Heart left ventricle (tissue), 13 donors: ENCODE results near the gene APOE.

ENCODE experiments used
- POLR2A ChIP-seq, 2 donors: fragments of 450-650 bp; IDR thresholded peaks; one replicate each; pipeline ENCODE4 v1.6.1; 2017; ENCODE audit warnings: antibody characterized with exemption in 2 of 2, mild to moderate bottlenecking in 2 of 2, moderate library complexity in 2 of 2
- TF ChIP-seq, protein P1 (sequence below), 12 donors: fragments of 200-600 bp; sonication (generic) in 4 of 12; IDR thresholded peaks; one replicate each; pipeline versions ENCODE4 v1.5.0 to v1.8.0; 2018 to 2022; ENCODE audit warnings: antibody characterized with exemption in 12 of 12, mild to moderate bottlenecking in 5 of 12
- donor health status: ischemic (EF 13 %, LVEDD 7.1; RV severe dilation, severe dysfunction).
- donor health status: DM: no; HTN: yes; CAD: no.
- donor health status: DM: no; HTN: no; CAD: no.
- donor health status: ischemic (EF 25% LVEDD 6.9; RV normal size, moderate dysfunction).
- donor health status: ischemic (EF 25% LVEDD 5.7; RV mildly dilated, moderate dysfunction).
- donor health status: ischemic (EF 35%, LVEDD 5.7; RV mildly dilated, moderate dysfunction).
- donor health status: nonischemic (EF 11% LVEDD 7.7; RV severe dilation, severe dysfunction).
- donor health status: DM: yes; HTN: yes; CAD: no.
- donor health status: PGD.
- donor health status: ischemic (EF 29% LVEDD 5.4; RV normal size, mild dysfunction).
- donor health status: nonischemic (EF 23%, LVEDD 6.1; RV moderate dilation, normal function).

DNA sequence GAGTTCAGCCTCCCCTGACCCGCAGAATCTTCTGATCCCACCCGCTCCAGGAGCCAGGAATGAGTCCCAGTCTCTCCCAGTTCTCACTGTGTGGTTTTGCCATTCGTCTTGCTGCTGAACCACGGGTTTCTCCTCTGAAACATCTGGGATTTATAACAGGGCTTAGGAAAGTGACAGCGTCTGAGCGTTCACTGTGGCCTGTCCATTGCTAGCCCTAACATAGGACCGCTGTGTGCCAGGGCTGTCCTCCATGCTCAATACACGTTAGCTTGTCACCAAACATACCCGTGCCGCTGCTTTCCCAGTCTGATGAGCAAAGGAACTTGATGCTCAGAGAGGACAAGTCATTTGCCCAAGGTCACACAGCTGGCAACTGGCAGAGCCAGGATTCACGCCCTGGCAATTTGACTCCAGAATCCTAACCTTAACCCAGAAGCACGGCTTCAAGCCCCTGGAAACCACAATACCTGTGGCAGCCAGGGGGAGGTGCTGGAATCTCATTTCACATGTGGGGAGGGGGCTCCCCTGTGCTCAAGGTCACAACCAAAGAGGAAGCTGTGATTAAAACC lies 1.1 kb upstream of the APOE start:
- no peak for TF ChIP-seq POLR2A (IDR thresholded peaks at IDR 0.05)
- TF ChIP-seq, protein P1, sequence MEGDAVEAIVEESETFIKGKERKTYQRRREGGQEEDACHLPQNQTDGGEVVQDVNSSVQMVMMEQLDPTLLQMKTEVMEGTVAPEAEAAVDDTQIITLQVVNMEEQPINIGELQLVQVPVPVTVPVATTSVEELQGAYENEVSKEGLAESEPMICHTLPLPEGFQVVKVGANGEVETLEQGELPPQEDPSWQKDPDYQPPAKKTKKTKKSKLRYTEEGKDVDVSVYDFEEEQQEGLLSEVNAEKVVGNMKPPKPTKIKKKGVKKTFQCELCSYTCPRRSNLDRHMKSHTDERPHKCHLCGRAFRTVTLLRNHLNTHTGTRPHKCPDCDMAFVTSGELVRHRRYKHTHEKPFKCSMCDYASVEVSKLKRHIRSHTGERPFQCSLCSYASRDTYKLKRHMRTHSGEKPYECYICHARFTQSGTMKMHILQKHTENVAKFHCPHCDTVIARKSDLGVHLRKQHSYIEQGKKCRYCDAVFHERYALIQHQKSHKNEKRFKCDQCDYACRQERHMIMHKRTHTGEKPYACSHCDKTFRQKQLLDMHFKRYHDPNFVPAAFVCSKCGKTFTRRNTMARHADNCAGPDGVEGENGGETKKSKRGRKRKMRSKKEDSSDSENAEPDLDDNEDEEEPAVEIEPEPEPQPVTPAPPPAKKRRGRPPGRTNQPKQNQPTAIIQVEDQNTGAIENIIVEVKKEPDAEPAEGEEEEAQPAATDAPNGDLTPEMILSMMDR (IDR thresholded peaks at IDR 0.05) = no peak
